Measurements from ENCODE around the gene FN1.

FN1 gene

GRCh38 chr2:215374642-215375466 lies 61.0 kb downstream of the FN1 start:
- H3K4me3 ChIP-seq (ENCODE audit: low read length): no peak overlapping the region
- DNase-seq (ENCODE audit: low read depth): no peak
- TF ChIP-seq CTCF (conservative IDR thresholded peaks at IDR 0.05; ENCODE audit: low read depth, low read length): no peak

DNA sequence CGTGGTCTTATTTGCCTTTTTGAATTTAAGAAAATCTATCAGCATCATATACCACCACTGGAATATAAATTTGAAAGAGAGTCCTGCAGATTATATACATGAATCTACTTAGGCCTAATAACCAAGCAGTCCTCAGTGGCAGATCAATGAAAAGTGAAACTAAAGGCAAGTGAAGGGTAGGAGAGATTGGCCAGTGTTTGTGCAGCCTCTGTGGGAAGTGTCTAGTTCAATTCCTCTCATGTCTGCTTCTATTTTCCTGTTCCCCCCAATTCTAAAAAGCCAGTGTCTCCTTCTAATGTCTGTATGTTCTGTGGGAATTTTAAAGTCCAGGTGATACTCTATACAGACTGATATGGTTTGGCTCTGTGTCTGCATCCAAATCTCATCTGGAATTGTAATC lies 61.9 kb downstream of the FN1 start:
- no peak for DNase-seq (ENCODE audit: low read depth)
- TF ChIP-seq CTCF (conservative IDR thresholded peaks at IDR 0.05; ENCODE audit: low read depth, low read length): no peak
- no peak overlapping the region for H3K4me3 ChIP-seq (ENCODE audit: low read length)

GRCh38 chr2:215372968-215373649 lies 62.8 kb downstream of the FN1 start:
- no peak for TF ChIP-seq CTCF (conservative IDR thresholded peaks at IDR 0.05; ENCODE audit: low read depth, low read length)
- DNase-seq (ENCODE audit: low read depth): no peak
- H3K4me3 ChIP-seq (ENCODE audit: low read length): no peak overlapping the region

GRCh38 chr2:215371915-215372897 lies 63.7 kb downstream of the FN1 start:
- no peak for DNase-seq (ENCODE audit: low read depth)
- TF ChIP-seq CTCF (conservative IDR thresholded peaks at IDR 0.05; ENCODE audit: low read depth, low read length): no peak
- no peak overlapping the region for H3K4me3 ChIP-seq (ENCODE audit: low read length)

- no peak for TF ChIP-seq CTCF (conservative IDR thresholded peaks at IDR 0.05; ENCODE audit: low read depth, low read length)
- no peak for DNase-seq (ENCODE audit: low read depth)
- no peak overlapping the region for H3K4me3 ChIP-seq (ENCODE audit: low read length)
Measured at GRCh38 chr2:215370112-215370965, 65.5 kb downstream of the FN1 start.

GRCh38 chr2:215369181-215369760 lies 66.6 kb downstream of the FN1 start:
- no peak overlapping the region for H3K4me3 ChIP-seq (ENCODE audit: low read length)
- no peak for TF ChIP-seq CTCF (conservative IDR thresholded peaks at IDR 0.05; ENCODE audit: low read depth, low read length)
- peak; percentile 27 for DNase-seq (ENCODE audit: low read depth)
